ENCODE measurements around the gene TLE7. TPM values are rescaled to one million over a fixed set of nuclear protein-coding genes. Genes with fewer than 3 reads are reported as not detected.
A peak's percentile ranks its signal among the peaks of the same experiment; 100 is the strongest.

Gene TLE7
- total RNA-seq, 1 experiment from 2014 or later: not detected

DNA sequence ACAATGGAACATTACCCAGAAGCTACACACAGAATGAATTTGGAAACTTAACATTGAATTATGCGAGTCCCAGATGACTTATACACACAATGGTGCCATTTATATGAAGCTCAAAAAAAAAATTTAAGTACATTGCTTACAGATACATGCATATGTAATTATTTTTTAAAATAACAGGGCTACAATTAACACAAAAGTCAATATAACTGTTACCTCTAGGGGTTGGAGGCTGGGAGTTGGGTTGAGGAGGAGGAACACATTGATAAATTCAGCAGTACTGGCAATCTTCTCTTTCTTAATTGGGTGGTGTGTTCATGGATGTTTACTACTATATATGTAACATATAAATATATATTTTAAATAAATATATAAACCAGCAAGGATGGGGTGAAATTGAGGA lies 19.1 kb upstream of the TLE7 start:
- Histone ChIP-seq H3K27ac (ENCODE audit: insufficient read length, low read depth, low read length) (no peak overlapping the region), H3K79me2 (ENCODE audit: insufficient read depth, low read length) (peaks cover 4% of the 10 kb centered on the region; the same call in 1 of the 2 replicates), H4K91ac (ENCODE audit: insufficient read length, low read depth, low read length) (no peak overlapping the region), H3K14ac (ENCODE audit: insufficient read depth, low read length) (no peak overlapping the region), H3T11ph (ENCODE audit: low read length) (no peak overlapping the region), H2BK12ac (ENCODE audit: insufficient read length, low read depth, low read length) (no peak overlapping the region), H3K56ac (ENCODE audit: insufficient read length, low read depth, low read length) (no peak overlapping the region), H3K9ac (ENCODE audit: extremely low read depth, insufficient read length, low read length) (peak overlapping the region; percentile 84), H2BK120ac (ENCODE audit: low read depth, low read length, poor library complexity, severe bottlenecking) (no peak overlapping the region), H3K4ac (ENCODE audit: low read depth, low read length) (no peak overlapping the region), H2BK5ac (ENCODE audit: insufficient read length, low read length) (no peak overlapping the region), H3K9me3 (ENCODE audit: control insufficient read depth, low read depth, low read length) (no peaks in the 10 kb centered on the region), H2BK15ac (ENCODE audit: low read depth, low read length) (no peak overlapping the region), H3K4me1 (ENCODE audit: insufficient read depth, low read length) (no peaks in the 10 kb centered on the region; the same call in 1 of the 2 replicates), H3K23me2 (ENCODE audit: insufficient read length, low read depth, low read length, poor library complexity, severe bottlenecking) (peaks cover 3% of the 10 kb centered on the region), H3K18ac (ENCODE audit: insufficient read length, low read depth, low read length) (no peak overlapping the region), H3K27me3 (ENCODE audit: insufficient read depth, low read length) (no peaks in the 10 kb centered on the region), H3K4me2 (ENCODE audit: insufficient read depth, insufficient read length, low read length) (peak overlapping the region; percentile 84), H2AFZ (ENCODE audit: low read length) (no peak overlapping the region), H2BK20ac (ENCODE audit: low read depth, low read length, poor library complexity, severe bottlenecking) (no peak overlapping the region), H3K23ac (ENCODE audit: insufficient read length, low read depth, low read length) (no peak overlapping the region), H4K20me1 (ENCODE audit: control insufficient read depth, insufficient read depth, insufficient read length) (no peaks in the 10 kb centered on the region), H2AK5ac (ENCODE audit: insufficient read length, low read length) (no peak overlapping the region), H4K8ac (replicated peaks; ENCODE audit: insufficient read length, low read depth, low read length) (no peak overlapping the region), H3K79me1 (ENCODE audit: insufficient read depth, low read depth, low read length, poor library complexity, severe bottlenecking) (no peaks in the 10 kb centered on the region), H4K5ac (ENCODE audit: insufficient read length, low read depth, low read length) (no peak overlapping the region)
- H3K4me1 Mint-ChIP-seq: peaks cover 13 to 20% of the 10 kb centered on the region in 2 experiments
- no peak for DNase-seq
- no peak overlapping the region for H3K27ac Mint-ChIP-seq
- H3K36me3 Mint-ChIP-seq (ENCODE audit: insufficient read depth in 1 of 3, low read depth in 3 of 3): peaks cover 5 to 6% (median 6%) of the 10 kb centered on the region in 3 experiments; a peak in 6 of 7 replicates
- TF ChIP-seq, protein P1, sequence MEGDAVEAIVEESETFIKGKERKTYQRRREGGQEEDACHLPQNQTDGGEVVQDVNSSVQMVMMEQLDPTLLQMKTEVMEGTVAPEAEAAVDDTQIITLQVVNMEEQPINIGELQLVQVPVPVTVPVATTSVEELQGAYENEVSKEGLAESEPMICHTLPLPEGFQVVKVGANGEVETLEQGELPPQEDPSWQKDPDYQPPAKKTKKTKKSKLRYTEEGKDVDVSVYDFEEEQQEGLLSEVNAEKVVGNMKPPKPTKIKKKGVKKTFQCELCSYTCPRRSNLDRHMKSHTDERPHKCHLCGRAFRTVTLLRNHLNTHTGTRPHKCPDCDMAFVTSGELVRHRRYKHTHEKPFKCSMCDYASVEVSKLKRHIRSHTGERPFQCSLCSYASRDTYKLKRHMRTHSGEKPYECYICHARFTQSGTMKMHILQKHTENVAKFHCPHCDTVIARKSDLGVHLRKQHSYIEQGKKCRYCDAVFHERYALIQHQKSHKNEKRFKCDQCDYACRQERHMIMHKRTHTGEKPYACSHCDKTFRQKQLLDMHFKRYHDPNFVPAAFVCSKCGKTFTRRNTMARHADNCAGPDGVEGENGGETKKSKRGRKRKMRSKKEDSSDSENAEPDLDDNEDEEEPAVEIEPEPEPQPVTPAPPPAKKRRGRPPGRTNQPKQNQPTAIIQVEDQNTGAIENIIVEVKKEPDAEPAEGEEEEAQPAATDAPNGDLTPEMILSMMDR (conservative IDR thresholded peaks at IDR 0.05): 0 out of 3 replicates have a peak, but pooled peaks have one; percentile 11
- no peaks in the 10 kb centered on the region; a peak in 1 of 5 replicates for H3K9me3 Mint-ChIP-seq
- peak overlapping the region; percentile 94 to 96 for H3K4me3 Mint-ChIP-seq
- no CpG with 5 or more reads among the region's 1 CpG for WGBS (ENCODE audit: extremely low coverage, insufficient read length, low lambda C conversion rate)
- H3K27me3 Mint-ChIP-seq (ENCODE audit: low read depth): no peaks in the 10 kb centered on the region; the same call in 1 of the 2 replicates
